Measurements from ENCODE around the gene C1orf105.

- TF ChIP-seq YY1 (IDR thresholded peaks at IDR 0.05; ENCODE audit: insufficient read depth, insufficient read length) (no peak), ZNF274 (IDR thresholded peaks at IDR 0.05; ENCODE audit: low read depth, low read length) (no peak), SUZ12 (IDR thresholded peaks at IDR 0.05; ENCODE audit: extremely low read depth, insufficient read depth, insufficient read length) (no peak)
Observed at GRCh38 chr1:172375211-172375631, 45.3 kb upstream of the C1orf105 start.
